ENCODE results near the gene ALKBH4. TPM values are rescaled to one million over a fixed set of nuclear protein-coding genes. Genes with fewer than 3 reads are reported as not detected.
A peak's percentile ranks its signal among the peaks of the same experiment; 100 is the strongest.

The ALKBH4 gene
- total and polyA plus RNA-seq, 8 donors = 8.6 to 14.1 (median 10.9) TPM

DNA sequence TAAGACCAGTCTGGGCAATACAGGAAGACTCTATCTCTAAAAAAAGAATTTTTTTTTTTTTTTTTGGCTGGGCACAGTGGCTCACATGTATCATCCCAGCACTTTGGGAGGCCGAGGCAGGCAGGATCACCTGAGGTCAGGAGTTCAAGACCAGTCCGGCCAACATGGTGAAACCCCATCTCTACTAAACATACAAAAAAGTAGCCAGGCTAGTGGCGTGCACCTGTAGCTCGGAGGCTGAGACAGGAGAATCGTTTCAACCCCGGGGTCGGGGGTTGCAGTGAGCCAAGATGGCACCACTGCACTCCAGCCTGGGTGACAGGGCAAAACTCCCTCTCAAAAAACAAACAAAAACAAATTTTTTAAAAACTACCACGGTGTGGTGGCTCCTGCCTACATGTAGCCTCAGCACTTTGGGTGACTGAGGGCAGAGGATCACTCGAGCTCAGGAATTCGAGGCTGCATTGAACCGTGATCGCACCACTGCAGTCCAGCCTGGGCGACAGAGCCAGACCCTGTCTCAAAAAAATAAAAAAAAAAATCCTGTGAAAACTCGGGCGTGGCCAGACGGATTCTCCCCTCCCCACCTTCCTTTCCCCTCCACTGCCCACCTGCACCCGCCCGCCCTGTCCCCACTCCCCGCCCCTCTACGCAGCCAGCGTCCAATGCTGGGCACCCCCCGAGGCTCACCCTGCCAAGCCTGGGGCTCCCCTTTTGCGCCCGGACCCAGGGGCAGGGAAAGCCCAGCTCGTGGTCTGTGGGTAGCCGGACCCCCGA, 32.0 kb downstream of the ALKBH4 start:
- intact Hi-C loops (cut with DNase I) = no loop called here

GRCh38 chr7:102431617-102432298, 32.9 kb downstream of the ALKBH4 start:
- intact Hi-C loops (cut with DNase I) = no loop called here
- ATAC-seq = no peak
- H3K4me3 ChIP-seq = no peak overlapping the region
- no peaks in the 10 kb centered on the region for H3K9me3 ChIP-seq
- H3K36me3 ChIP-seq = peaks cover 0 to 10% of the 10 kb centered on the region in 2 donors
- peak in 1 of 4 donors; percentile 40 for DNase-seq
- H3K4me1 ChIP-seq = peaks cover 13 to 78% of the 10 kb centered on the region in 2 donors
- H3K27me3 ChIP-seq = no peaks in the 10 kb centered on the region
- H3K27ac ChIP-seq = peak overlapping the region; percentile 85 to 97
- TF ChIP-seq, protein P1, sequence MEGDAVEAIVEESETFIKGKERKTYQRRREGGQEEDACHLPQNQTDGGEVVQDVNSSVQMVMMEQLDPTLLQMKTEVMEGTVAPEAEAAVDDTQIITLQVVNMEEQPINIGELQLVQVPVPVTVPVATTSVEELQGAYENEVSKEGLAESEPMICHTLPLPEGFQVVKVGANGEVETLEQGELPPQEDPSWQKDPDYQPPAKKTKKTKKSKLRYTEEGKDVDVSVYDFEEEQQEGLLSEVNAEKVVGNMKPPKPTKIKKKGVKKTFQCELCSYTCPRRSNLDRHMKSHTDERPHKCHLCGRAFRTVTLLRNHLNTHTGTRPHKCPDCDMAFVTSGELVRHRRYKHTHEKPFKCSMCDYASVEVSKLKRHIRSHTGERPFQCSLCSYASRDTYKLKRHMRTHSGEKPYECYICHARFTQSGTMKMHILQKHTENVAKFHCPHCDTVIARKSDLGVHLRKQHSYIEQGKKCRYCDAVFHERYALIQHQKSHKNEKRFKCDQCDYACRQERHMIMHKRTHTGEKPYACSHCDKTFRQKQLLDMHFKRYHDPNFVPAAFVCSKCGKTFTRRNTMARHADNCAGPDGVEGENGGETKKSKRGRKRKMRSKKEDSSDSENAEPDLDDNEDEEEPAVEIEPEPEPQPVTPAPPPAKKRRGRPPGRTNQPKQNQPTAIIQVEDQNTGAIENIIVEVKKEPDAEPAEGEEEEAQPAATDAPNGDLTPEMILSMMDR (IDR thresholded peaks at IDR 0.05) = no peak

More for the DNA sequence above, 32.0 kb downstream of the ALKBH4 start:
- DNase-seq (no peak), ATAC-seq (peak; percentile 44)
- Histone ChIP-seq H3K4me1 (peaks cover 13 to 69% of the 10 kb centered on the region in 2 donors), H3K36me3 (peaks cover 0 to 18% of the 10 kb centered on the region in 2 donors), H3K9me3 (no peaks in the 10 kb centered on the region), H3K27me3 (no peaks in the 10 kb centered on the region), H3K4me3 (peak overlapping the region; percentile 83 to 92), H3K27ac (peak overlapping the region; percentile 85 to 97)
- TF ChIP-seq, protein P1 (IDR thresholded peaks at IDR 0.05) = no peak

GRCh38 chr7:102429141-102429899, 35.3 kb downstream of the ALKBH4 start:
- no peak for ATAC-seq

GRCh38 chr7:102427019-102427405, 37.7 kb downstream of the ALKBH4 start:
- Histone ChIP-seq H3K36me3 (peaks cover 0 to 27% of the 10 kb centered on the region in 2 donors), H3K27ac (peak overlapping the region; percentile 79 to 97), H3K27me3 (no peaks in the 10 kb centered on the region), H3K4me3 (no peak overlapping the region), H3K4me1 (peaks cover 0 to 75% of the 10 kb centered on the region in 2 donors), H3K9me3 (no peaks in the 10 kb centered on the region)
- DNase-seq (no peak), ATAC-seq (no peak)
- intact Hi-C loops (cut with DNase I) = no loop called here
- TF ChIP-seq, protein P1 (IDR thresholded peaks at IDR 0.05) = no peak

More at GRCh38 chr7:102429141-102429899, 35.3 kb downstream of the ALKBH4 start:
- peak overlapping the region in 1 of 2 donors; percentile 97 for H3K27ac ChIP-seq
- peaks cover 12 to 90% of the 10 kb centered on the region in 2 donors for H3K4me1 ChIP-seq
- H3K4me3 ChIP-seq = no peak overlapping the region
- intact Hi-C loops (cut with DNase I) = no loop called here
- TF ChIP-seq, protein P1 (IDR thresholded peaks at IDR 0.05) = no peak
- no peaks in the 10 kb centered on the region for H3K27me3 ChIP-seq
- no peaks in the 10 kb centered on the region for H3K9me3 ChIP-seq
- peaks cover 0 to 21% of the 10 kb centered on the region in 2 donors for H3K36me3 ChIP-seq
- no peak for DNase-seq

All from left lung (tissue), 10 donors.